Endothelial cell of umbilical vein (primary cell): ENCODE results near the gene PLCH1. TPM values are rescaled to one million over a fixed set of nuclear protein-coding genes. Genes with fewer than 3 reads are reported as not detected.

Source experiments
- BruUV-seq: library from RNA; stranded (reverse); fragments of 400-500 nt; replicated peaks from 2 replicates; lab custom pipeline; 2021; lab: Mats Ljungman, UMichigan
- CTCF ChIA-PET: fragments of 300-600, 350-600 bp; sonication (Branson Sonifier 250); formaldehyde crosslinking; loops from one replicate; lab custom pipeline; 2021; ENCODE audit warnings: antibody characterized with exemption, inconsistent platforms; lab: Charles Lee
- POLR2A ChIA-PET: fragments of 300-600, 350-600 bp; sonication (Branson Sonifier 250); formaldehyde crosslinking; loops from one replicate; lab custom pipeline; 2021; ENCODE audit warnings: antibody characterized with exemption, inconsistent platforms; lab: Charles Lee
- DNase-seq: peaks from one replicate; pipeline ENCODE4 v3.0.0-alpha.2; 2011; ENCODE audit warnings: low read depth, low spot score
- FAIRE-seq: peaks from 2 replicates; lab custom pipeline; 2011; peaks lifted over from hg19 to GRCh38; lab: Jason Lieb, UNC
- H2AFZ ChIP-seq: 2 replicates; pipeline ENCODE4 v1.6.0; 2012; ENCODE audit warnings: low read depth, low read length, control low read depth, inconsistent platforms
- H3K27ac ChIP-seq: 2 replicates; pipeline ENCODE4 v1.5.1; 2011; ENCODE audit warnings: low read depth, mild to moderate bottlenecking, control low read depth, low read length, moderate library complexity; ENCODE audit not compliant: insufficient read depth
- H3K27me3 ChIP-seq, 2 experiments: 2 replicates each; pipeline versions ENCODE4 v1.6.0 to v1.6.1; 2011; ENCODE audit warnings: low read length in 2 of 2, mixed read lengths in 1 of 2; ENCODE audit not compliant: control insufficient read depth in 2 of 2, insufficient read depth in 2 of 2
- H3K36me3 ChIP-seq, 2 experiments: 2 replicates in 1 of 2; 3 replicates in 1 of 2; pipeline ENCODE4 v1.5.1; 2011; ENCODE audit warnings: low read length in 2 of 2, mild to moderate bottlenecking in 1 of 2, moderate library complexity in 1 of 2; ENCODE audit not compliant: control insufficient read depth in 2 of 2, insufficient read depth in 2 of 2; ENCODE audit errors: extremely low read depth in 1 of 2
- H3K4me1 ChIP-seq: 3 replicates; pipeline ENCODE4 v1.5.1; 2011; ENCODE audit warnings: mild to moderate bottlenecking, low read length; ENCODE audit not compliant: control insufficient read depth, insufficient read depth; ENCODE audit errors: extremely low read depth
- H3K4me2 ChIP-seq: 2 replicates; pipeline ENCODE4 v1.6.1; 2011; ENCODE audit warnings: low read length, control low read depth, mixed read lengths; ENCODE audit not compliant: insufficient read depth
- H3K4me3 ChIP-seq, 3 experiments: fragments of 200-600 bp in 1 of 3; sonication (generic), shearing (Covaris generic) in 1 of 3; replicated peaks in 1 of 3; 2 replicates each; pipeline ENCODE4 v1.5.1; 2011 to 2016; ENCODE audit warnings: control low read depth in 3 of 3, low read length in 3 of 3, mild to moderate bottlenecking in 2 of 3, inconsistent platforms in 1 of 3, low read depth in 1 of 3, moderate library complexity in 1 of 3; ENCODE audit not compliant: insufficient read depth in 1 of 3
- H3K79me2 ChIP-seq: 2 replicates; pipeline ENCODE4 v1.6.0; 2012; ENCODE audit warnings: low read length, inconsistent platforms; ENCODE audit not compliant: control insufficient read depth, insufficient read depth
- H3K9ac ChIP-seq: replicated peaks from 2 replicates; pipeline ENCODE3; 2011; ENCODE audit warnings: low read length, control low read depth; ENCODE audit not compliant: insufficient read depth; ENCODE audit errors: extremely low read depth
- H3K9me1 ChIP-seq: replicated peaks from 3 replicates; pipeline ENCODE4 v1.6.0; 2011; ENCODE audit warnings: mild to moderate bottlenecking, low read length; ENCODE audit not compliant: control insufficient read depth, insufficient read depth; ENCODE audit errors: extremely low read depth
- H3K9me3 ChIP-seq: replicated peaks from 2 replicates; pipeline ENCODE4 v1.5.1; 2012; ENCODE audit warnings: low read length, inconsistent platforms; ENCODE audit not compliant: control insufficient read depth, insufficient read depth
- H4K20me1 ChIP-seq: replicated peaks from 2 replicates; pipeline ENCODE3; 2011; ENCODE audit warnings: mild to moderate bottlenecking, low read length; ENCODE audit not compliant: control insufficient read depth, insufficient read depth; ENCODE audit errors: extremely low read depth
- EZH2 ChIP-seq: IDR thresholded peaks from 2 replicates; pipeline ENCODE4 v1.6.1; 2012; ENCODE audit warnings: borderline replicate concordance, low read depth, mild to moderate bottlenecking, moderate library complexity, low read length, inconsistent platforms; ENCODE audit not compliant: severe bottlenecking
- FOS ChIP-seq: IDR thresholded peaks from 2 replicates; pipeline ENCODE4 v1.6.1; 2011; ENCODE audit warnings: mild to moderate bottlenecking, low read length, moderate library complexity, borderline replicate concordance; ENCODE audit not compliant: insufficient read depth
- GATA2 ChIP-seq: IDR thresholded peaks from 2 replicates; pipeline ENCODE4 v1.7.0; 2011; ENCODE audit warnings: low read depth, mild to moderate bottlenecking, moderate library complexity, mixed read lengths, low read length; ENCODE audit not compliant: insufficient read length, insufficient read depth
- JUN ChIP-seq: IDR thresholded peaks from 2 replicates; pipeline ENCODE4 v1.6.1; 2011; ENCODE audit warnings: borderline replicate concordance, low read depth; ENCODE audit not compliant: insufficient read length, insufficient read depth
- MYC ChIP-seq: IDR thresholded peaks from one replicate; pipeline ENCODE4 v1.6.1; 2011; ENCODE audit warnings: mild to moderate bottlenecking, low read depth, low read length
- POLR2A ChIP-seq: IDR thresholded peaks from 2 replicates; pipeline ENCODE4 v1.6.1; 2012; ENCODE audit warnings: low read depth, mild to moderate bottlenecking, control low read depth, low read length
- POLR2AphosphoS5 ChIP-seq: IDR thresholded peaks from 2 replicates; pipeline ENCODE4 v1.6.1; 2012; ENCODE audit warnings: low read depth, mild to moderate bottlenecking, control low read depth, low read length, moderate library complexity; ENCODE audit not compliant: insufficient read depth
- dilution Hi-C: fragments of 300-500 bp; cut with MboI; formaldehyde crosslinking; loops from one replicate; pipeline ENCODE4 v1.15.0; 2019; ENCODE audit warnings: low sequenced_read_pairs; ENCODE audit not compliant: extremely low pct_ligation_motif_present
- intact Hi-C: fragments of 100-400 bp; cut with micrococcal nuclease; formaldehyde crosslinking; loops from one replicate; pipeline ENCODE4 v1.10.0; 2022
- polyA plus RNA-seq, 4 experiments: library from polyadenylated mRNA; depleted of rRNA in 3 of 4; stranded (reverse) in 3 of 4; unstranded in 1 of 4; fragments of >200 nt; gene quantifications; 2 replicates each; pipeline versions ENCODE4 v1.2.1 to v1.2.3, GENCODE V29; 2011 to 2012; ENCODE audit warnings: missing spikeins in 1 of 4
- total RNA-seq: library from RNA; stranded (reverse); gene quantifications from 2 replicates; pipeline ENCODE4 v1.2.3, GENCODE V29; 2021
- TF ChIP-seq, protein P1 (sequence below): IDR thresholded peaks from 2 replicates; pipeline ENCODE4 v1.6.1; 2011; ENCODE audit not compliant: insufficient read depth, insufficient read length
- TF ChIP-seq, protein P2 (sequence below), 2 donors: IDR thresholded peaks; 1 replicate in 1 of 2; 2 replicates in 1 of 2; pipeline ENCODE4 v1.5.1; 2011; ENCODE audit warnings: low read length in 2 of 2, mild to moderate bottlenecking in 2 of 2, moderate library complexity in 2 of 2, control low read depth in 1 of 2, inconsistent platforms in 1 of 2, low read depth in 1 of 2; ENCODE audit not compliant: insufficient read depth in 1 of 2; ENCODE audit errors: extremely low read depth in 1 of 2

Gene PLCH1
- total and polyA plus RNA-seq, 2 donors (not counting 3 experiments of a cell fraction or from before 2014, with no cell fraction given) = 0.03 TPM; not detected in 1

- TF ChIP-seq EZH2 (no peak), POLR2AphosphoS5 (no peak), JUN (no peak), FOS (no peak), GATA2 (no peak), MYC (no peak), POLR2A (no peak)
- TF ChIP-seq, protein P1, sequence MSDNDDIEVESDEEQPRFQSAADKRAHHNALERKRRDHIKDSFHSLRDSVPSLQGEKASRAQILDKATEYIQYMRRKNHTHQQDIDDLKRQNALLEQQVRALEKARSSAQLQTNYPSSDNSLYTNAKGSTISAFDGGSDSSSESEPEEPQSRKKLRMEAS = no peak
- TF ChIP-seq, protein P2, sequence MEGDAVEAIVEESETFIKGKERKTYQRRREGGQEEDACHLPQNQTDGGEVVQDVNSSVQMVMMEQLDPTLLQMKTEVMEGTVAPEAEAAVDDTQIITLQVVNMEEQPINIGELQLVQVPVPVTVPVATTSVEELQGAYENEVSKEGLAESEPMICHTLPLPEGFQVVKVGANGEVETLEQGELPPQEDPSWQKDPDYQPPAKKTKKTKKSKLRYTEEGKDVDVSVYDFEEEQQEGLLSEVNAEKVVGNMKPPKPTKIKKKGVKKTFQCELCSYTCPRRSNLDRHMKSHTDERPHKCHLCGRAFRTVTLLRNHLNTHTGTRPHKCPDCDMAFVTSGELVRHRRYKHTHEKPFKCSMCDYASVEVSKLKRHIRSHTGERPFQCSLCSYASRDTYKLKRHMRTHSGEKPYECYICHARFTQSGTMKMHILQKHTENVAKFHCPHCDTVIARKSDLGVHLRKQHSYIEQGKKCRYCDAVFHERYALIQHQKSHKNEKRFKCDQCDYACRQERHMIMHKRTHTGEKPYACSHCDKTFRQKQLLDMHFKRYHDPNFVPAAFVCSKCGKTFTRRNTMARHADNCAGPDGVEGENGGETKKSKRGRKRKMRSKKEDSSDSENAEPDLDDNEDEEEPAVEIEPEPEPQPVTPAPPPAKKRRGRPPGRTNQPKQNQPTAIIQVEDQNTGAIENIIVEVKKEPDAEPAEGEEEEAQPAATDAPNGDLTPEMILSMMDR (IDR thresholded peaks at IDR 0.05; ENCODE audit: extremely low read depth in 1 of 2, insufficient read depth in 1 of 2, low read depth in 1 of 2, low read length in 2 of 2) = no peak
- H3K9ac ChIP-seq = no peak overlapping the region
- POLR2A ChIA-PET = no interaction called here
- no peaks in the 10 kb centered on the region for H3K79me2 ChIP-seq
- H3K4me3 ChIP-seq = no peak overlapping the region
- no TSS peak for BruUV-seq
- H3K4me1 ChIP-seq = no peaks in the 10 kb centered on the region
- H3K27ac ChIP-seq = no peak overlapping the region
- DNase-seq (no peak), FAIRE-seq (no peak)
- no peaks in the 10 kb centered on the region for H3K27me3 ChIP-seq
- intact Hi-C loops = no loop called here
- H3K36me3 ChIP-seq = no peaks in the 10 kb centered on the region
- no peaks in the 10 kb centered on the region for H4K20me1 ChIP-seq
- H3K4me2 ChIP-seq = no peak overlapping the region
- H3K9me3 ChIP-seq = no peaks in the 10 kb centered on the region
- CTCF ChIA-PET = no interaction called here
- dilution Hi-C loops = no loop called here
- H3K9me1 ChIP-seq = no peaks in the 10 kb centered on the region
- no peak overlapping the region for H2AFZ ChIP-seq
Observed at GRCh38 chr3:155407971-155408370, 336.9 kb downstream of the PLCH1 start.
